ENCODE results near the gene FIGN.

DNA sequence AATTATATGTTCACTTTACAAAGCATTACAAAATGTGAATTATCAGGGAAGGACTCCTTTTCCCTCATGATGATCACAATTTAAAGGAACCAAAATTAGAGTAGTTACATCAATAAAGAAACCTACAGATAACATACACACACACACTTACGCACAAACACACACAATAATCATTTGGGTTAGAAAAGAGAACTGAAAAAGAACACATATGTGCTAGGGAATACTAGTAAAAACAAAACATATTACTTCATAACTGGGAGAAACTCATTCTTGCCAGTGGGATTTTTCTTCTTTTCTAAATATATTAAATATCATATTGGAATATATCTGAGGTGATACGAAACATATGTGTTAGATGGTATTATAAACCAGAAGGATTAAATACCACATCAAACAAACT is 42.3 kb downstream of the FIGN start:
- no peak for TF ChIP-seq EP300 (IDR thresholded peaks at IDR 0.05)
- TF ChIP-seq, protein P1, sequence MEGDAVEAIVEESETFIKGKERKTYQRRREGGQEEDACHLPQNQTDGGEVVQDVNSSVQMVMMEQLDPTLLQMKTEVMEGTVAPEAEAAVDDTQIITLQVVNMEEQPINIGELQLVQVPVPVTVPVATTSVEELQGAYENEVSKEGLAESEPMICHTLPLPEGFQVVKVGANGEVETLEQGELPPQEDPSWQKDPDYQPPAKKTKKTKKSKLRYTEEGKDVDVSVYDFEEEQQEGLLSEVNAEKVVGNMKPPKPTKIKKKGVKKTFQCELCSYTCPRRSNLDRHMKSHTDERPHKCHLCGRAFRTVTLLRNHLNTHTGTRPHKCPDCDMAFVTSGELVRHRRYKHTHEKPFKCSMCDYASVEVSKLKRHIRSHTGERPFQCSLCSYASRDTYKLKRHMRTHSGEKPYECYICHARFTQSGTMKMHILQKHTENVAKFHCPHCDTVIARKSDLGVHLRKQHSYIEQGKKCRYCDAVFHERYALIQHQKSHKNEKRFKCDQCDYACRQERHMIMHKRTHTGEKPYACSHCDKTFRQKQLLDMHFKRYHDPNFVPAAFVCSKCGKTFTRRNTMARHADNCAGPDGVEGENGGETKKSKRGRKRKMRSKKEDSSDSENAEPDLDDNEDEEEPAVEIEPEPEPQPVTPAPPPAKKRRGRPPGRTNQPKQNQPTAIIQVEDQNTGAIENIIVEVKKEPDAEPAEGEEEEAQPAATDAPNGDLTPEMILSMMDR (IDR thresholded peaks at IDR 0.05) = no peak
